H7 (cell line): ENCODE data around the gene CLK4. TPM values are rescaled to one million over a fixed set of nuclear protein-coding genes. Genes with fewer than 3 reads are reported as not detected.

ENCODE experiments used
- DNase-seq: peaks from one replicate; pipeline ENCODE4 v3.0.0; 2012
- H3K27me3 ChIP-seq: 2 replicates; pipeline ENCODE4 v1.6.0; 2011; ENCODE audit warnings: mild to moderate bottlenecking, low read length; ENCODE audit not compliant: control insufficient read depth, insufficient read depth
- H3K36me3 ChIP-seq: replicated peaks from 2 replicates; pipeline ENCODE4 v1.5.1; 2011; ENCODE audit warnings: low read length; ENCODE audit not compliant: control insufficient read depth, insufficient read depth
- H3K4me3 ChIP-seq: 2 replicates; pipeline ENCODE4 v1.5.1; 2011; ENCODE audit warnings: low read depth, mild to moderate bottlenecking, control low read depth, low read length, moderate library complexity; ENCODE audit not compliant: insufficient read depth
- total RNA-seq: library from RNA; depleted of rRNA; stranded (reverse); fragments of >200 nt; shearing (Covaris generic); gene quantifications from 2 replicates; pipeline ENCODE4 v1.2.3, GENCODE V29; 2014; rRNA removed

CLK4 gene
- total RNA-seq, 1 experiment from 2014 or later: 6.1 TPM

GRCh38 chr5:178563621-178564020 lies 63.2 kb downstream of the CLK4 start:
- DNase-seq: no peak
- no peak overlapping the region for H3K4me3 ChIP-seq
- H3K27me3 ChIP-seq: no peaks in the 10 kb centered on the region; the same call in 1 of the 2 replicates
- H3K36me3 ChIP-seq: no peaks in the 10 kb centered on the region

DNA sequence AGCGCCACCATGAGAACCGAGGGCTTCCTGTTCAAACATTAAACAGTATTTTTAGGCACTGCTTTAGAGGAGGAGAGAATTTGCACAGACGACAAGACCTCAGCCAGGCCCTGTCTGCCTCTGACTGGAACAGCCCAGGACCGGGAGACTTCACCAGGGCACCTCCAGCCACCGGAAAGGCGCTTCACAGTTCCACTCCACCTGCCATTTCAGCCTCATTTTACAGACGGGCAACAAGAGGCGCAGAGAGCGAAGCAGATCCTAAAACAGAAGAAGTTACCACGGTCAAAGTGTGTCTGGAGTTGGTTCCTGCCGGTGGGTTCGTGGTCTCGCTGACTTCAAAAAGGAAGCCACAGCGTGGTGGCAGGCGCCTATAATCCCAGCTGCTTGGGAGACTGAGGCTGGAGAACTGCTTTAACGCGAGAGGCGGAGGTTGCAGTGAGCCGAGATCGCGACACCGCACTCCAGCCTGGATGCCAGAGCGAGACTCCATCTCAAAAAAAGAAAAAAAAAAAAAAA lies 65.0 kb downstream of the CLK4 start:
- Histone ChIP-seq H3K36me3 (no peaks in the 10 kb centered on the region), H3K4me3 (no peak overlapping the region), H3K27me3 (no peaks in the 10 kb centered on the region; the same call in 1 of the 2 replicates)
- DNase-seq: no peak

GRCh38 chr5:178560911-178561310 lies 65.9 kb downstream of the CLK4 start:
- Histone ChIP-seq H3K36me3 (no peaks in the 10 kb centered on the region), H3K27me3 (no peaks in the 10 kb centered on the region; the same call in 1 of the 2 replicates), H3K4me3 (no peak overlapping the region)
- peak; percentile 59 for DNase-seq

DNA sequence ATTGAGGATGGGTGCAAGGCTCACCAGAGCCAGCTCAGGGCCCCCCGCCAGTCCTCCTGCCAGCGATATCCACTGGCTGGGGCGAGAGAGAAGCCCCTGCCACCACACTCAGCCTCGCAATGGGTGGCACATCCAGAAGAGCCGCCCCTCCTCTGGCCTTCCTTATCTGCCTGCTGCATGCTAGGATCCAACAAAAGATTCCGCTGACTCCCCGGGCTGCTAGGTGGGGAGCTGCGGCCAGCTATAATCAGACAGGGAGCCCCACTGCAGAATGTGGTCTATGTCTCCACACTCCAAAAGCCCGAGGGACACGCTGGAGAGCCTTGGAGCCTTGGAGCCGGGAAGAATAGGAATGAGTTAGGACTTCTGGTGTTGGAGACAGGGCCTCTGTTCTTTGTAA lies 69.4 kb downstream of the CLK4 start:
- H3K4me3 ChIP-seq: no peak overlapping the region
- H3K36me3 ChIP-seq: no peaks in the 10 kb centered on the region
- DNase-seq: no peak
- H3K27me3 ChIP-seq: no peaks in the 10 kb centered on the region

GRCh38 chr5:178555771-178556211 lies 71.1 kb downstream of the CLK4 start:
- DNase-seq: peak; percentile 85
- Histone ChIP-seq H3K4me3 (no peak overlapping the region), H3K36me3 (no peaks in the 10 kb centered on the region), H3K27me3 (no peaks in the 10 kb centered on the region)

GRCh38 chr5:178555005-178555404 lies 71.8 kb downstream of the CLK4 start:
- no peak for DNase-seq
- H3K36me3 ChIP-seq: no peaks in the 10 kb centered on the region
- no peak overlapping the region for H3K4me3 ChIP-seq
- no peaks in the 10 kb centered on the region for H3K27me3 ChIP-seq

DNA sequence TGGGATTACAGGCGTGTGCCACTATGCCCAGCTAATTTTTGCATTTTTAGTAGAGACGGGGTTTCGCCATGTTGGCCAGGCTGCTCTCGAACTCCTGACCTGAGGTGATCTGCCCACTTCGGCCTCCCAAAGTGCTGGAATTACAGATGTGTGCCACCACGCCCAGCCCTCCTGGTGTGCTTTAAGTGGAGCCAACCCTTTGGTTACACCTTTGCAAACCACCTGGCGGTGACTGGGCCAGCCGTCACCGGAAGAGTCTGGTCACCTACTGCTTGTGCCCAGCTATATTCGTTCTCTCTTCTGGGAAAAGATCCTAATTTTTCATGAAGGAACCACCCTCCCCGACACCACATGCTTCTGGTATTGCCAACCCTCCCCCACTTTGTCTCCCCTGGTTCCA lies 72.5 kb downstream of the CLK4 start:
- H3K36me3 ChIP-seq: no peaks in the 10 kb centered on the region
- no peak for DNase-seq
- no peaks in the 10 kb centered on the region for H3K27me3 ChIP-seq
- no peak overlapping the region for H3K4me3 ChIP-seq

DNA sequence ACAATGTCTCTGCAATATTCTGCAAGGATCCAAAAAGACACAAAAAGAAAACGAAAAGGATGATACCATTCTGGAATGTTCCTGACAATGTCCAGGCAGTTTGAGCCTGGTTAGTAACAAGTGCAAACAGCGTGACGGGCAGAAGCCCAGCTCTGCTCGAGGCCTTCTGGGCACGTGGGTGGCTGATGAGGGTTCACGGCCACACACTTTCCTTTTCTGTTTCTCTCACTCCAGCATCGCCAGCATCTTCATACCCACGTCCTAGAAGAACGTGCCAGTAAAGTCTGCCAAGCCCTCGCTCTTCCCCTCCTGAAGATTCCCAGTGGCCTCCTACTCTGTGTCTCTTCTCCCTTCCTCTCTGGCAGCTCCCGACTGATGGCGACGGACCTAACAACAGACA lies 73.3 kb downstream of the CLK4 start:
- Histone ChIP-seq H3K36me3 (no peaks in the 10 kb centered on the region), H3K4me3 (no peak overlapping the region), H3K27me3 (no peaks in the 10 kb centered on the region)
- no peak for DNase-seq

Other genes with a start within 250 kb of the CLK4 start
- 15.0 and 18.0 TPM in 2 replicates for gene COL23A1, start 36.7 kb downstream of the CLK4 start, total RNA-seq
- 19.4 and 26.0 TPM in 2 replicates for gene ZNF354A, start 103.6 kb upstream of the CLK4 start, total RNA-seq
- gene ZNF354B, start 232.9 kb upstream of the CLK4 start, total RNA-seq: 2.7 and 11.7 TPM in 2 replicates